Gastroesophageal sphincter (tissue), 4 donors: ENCODE data around the gene AUTS2. TPM values are rescaled to one million over a fixed set of nuclear protein-coding genes. Genes with fewer than 3 reads are reported as not detected.

Experiments
- ATAC-seq: fragments of 150-250 bp; one replicate; pipeline ENCODE4 v1.9.1; 2016; ENCODE audit warnings: mild to moderate bottlenecking, moderate library complexity
- H3K27ac ChIP-seq, 4 donors: fragments of 200-600 bp; sonication (generic) in 3 of 4; 1 replicate in 3 of 4; 2 replicates in 1 of 4; pipeline ENCODE4 v1.5.1; 2016 to 2019
- H3K27me3 ChIP-seq: fragments of 200-600 bp; sonication (generic); one replicate; pipeline ENCODE4 v1.5.1; 2019
- H3K36me3 ChIP-seq, 2 donors: fragments of 200-600 bp; sonication (generic); one replicate each; pipeline ENCODE4 v1.5.1; 2019; ENCODE audit warnings: control low read depth in 1 of 2
- H3K4me1 ChIP-seq, 3 donors: fragments of 200-600 bp; sonication (generic); 1 replicate in 2 of 3; 2 replicates in 1 of 3; pipeline ENCODE4 v1.5.1; 2016 to 2019; ENCODE audit warnings: control low read depth in 2 of 3
- H3K4me3 ChIP-seq, 2 donors: fragments of 200-600 bp; sonication (generic); one replicate each; pipeline ENCODE4 v1.5.1; 2019; ENCODE audit warnings: mild to moderate bottlenecking in 1 of 2, moderate library complexity in 1 of 2
- H3K9me3 ChIP-seq, 3 donors: fragments of 200-600 bp; sonication (generic); one replicate each; pipeline ENCODE4 v1.5.1; 2017 to 2019; ENCODE audit warnings: control low read depth in 2 of 3
- EP300 ChIP-seq: sonication (generic); formaldehyde crosslinking; IDR thresholded peaks from one replicate; pipeline ENCODE4 v1.6.1; 2017; ENCODE audit warnings: antibody characterized with exemption, mild to moderate bottlenecking
- POLR2A ChIP-seq, 2 donors: fragments of 450-650 bp; IDR thresholded peaks; one replicate each; pipeline ENCODE4 v1.6.1; 2017; ENCODE audit warnings: antibody characterized with exemption in 2 of 2, mild to moderate bottlenecking in 2 of 2, moderate library complexity in 1 of 2
- POLR2AphosphoS5 ChIP-seq: sonication (generic); formaldehyde crosslinking; IDR thresholded peaks from one replicate; pipeline ENCODE4 v1.6.1; 2017; ENCODE audit warnings: antibody characterized with exemption
- WGBS, 2 donors: methylation state at CpG; one replicate each; pipeline ENCODE4 v1.1.5; 2018; ENCODE audit warnings: low coverage in 1 of 2; 5-methylcytosine and 5-hydroxymethylcytosine counted together
- total RNA-seq, 4 donors: library from RNA; depleted of rRNA; stranded (reverse); fragments of >200 nt; gene quantifications; one replicate each; pipeline ENCODE4 v1.1.0, GENCODE V29; 2016
- TF ChIP-seq, protein P1 (sequence below), 4 experiments: fragments of 200-600 bp in 2 of 4; fragments of 450-650 bp in 2 of 4; sonication (generic) in 1 of 4; IDR thresholded peaks; one replicate each; pipeline ENCODE4 v1.5.1; 2017 to 2019; ENCODE audit warnings: antibody characterized with exemption in 4 of 4, mild to moderate bottlenecking in 2 of 4, moderate library complexity in 2 of 4

The AUTS2 gene
- total RNA-seq, 4 donors from 2014 or later = 12.2 to 48.7 (median 44.1) TPM

DNA sequence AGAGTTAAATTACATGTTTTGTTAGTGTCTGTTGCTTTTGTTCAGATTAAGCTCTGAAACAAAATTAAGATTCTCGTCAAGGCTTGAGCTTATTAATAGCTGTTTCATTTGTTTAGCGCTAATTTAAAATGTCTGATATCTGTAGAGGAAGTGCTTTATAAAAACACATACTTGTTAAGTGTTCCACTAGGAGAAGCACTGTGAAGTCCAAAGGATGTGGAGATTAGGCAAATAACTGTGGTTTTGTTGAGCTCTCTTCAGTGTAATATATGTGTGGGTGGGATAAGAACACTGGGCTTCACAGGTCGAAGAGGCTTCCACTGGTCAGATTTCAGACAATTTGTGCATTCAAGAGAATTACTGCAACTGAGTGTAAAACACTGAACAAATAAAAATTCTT is 242.0 kb downstream of the AUTS2 start:
- H3K27me3 ChIP-seq = no peaks in the 10 kb centered on the region
- TF ChIP-seq POLR2AphosphoS5 = no peak
- no peak for TF ChIP-seq POLR2A (IDR thresholded peaks at IDR 0.05)
- TF ChIP-seq EP300 = no peak
- TF ChIP-seq, protein P1, sequence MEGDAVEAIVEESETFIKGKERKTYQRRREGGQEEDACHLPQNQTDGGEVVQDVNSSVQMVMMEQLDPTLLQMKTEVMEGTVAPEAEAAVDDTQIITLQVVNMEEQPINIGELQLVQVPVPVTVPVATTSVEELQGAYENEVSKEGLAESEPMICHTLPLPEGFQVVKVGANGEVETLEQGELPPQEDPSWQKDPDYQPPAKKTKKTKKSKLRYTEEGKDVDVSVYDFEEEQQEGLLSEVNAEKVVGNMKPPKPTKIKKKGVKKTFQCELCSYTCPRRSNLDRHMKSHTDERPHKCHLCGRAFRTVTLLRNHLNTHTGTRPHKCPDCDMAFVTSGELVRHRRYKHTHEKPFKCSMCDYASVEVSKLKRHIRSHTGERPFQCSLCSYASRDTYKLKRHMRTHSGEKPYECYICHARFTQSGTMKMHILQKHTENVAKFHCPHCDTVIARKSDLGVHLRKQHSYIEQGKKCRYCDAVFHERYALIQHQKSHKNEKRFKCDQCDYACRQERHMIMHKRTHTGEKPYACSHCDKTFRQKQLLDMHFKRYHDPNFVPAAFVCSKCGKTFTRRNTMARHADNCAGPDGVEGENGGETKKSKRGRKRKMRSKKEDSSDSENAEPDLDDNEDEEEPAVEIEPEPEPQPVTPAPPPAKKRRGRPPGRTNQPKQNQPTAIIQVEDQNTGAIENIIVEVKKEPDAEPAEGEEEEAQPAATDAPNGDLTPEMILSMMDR (IDR thresholded peaks at IDR 0.05) = no peak
- no peaks in the 10 kb centered on the region for H3K4me1 ChIP-seq
- ATAC-seq = no peak
- WGBS, 2 donors = 74 to 76% methylated on average over 3 of the region's 3 CpGs
- no peak overlapping the region for H3K4me3 ChIP-seq
- H3K36me3 ChIP-seq = no peaks in the 10 kb centered on the region
- no peak overlapping the region for H3K27ac ChIP-seq
- no peaks in the 10 kb centered on the region for H3K9me3 ChIP-seq

DNA sequence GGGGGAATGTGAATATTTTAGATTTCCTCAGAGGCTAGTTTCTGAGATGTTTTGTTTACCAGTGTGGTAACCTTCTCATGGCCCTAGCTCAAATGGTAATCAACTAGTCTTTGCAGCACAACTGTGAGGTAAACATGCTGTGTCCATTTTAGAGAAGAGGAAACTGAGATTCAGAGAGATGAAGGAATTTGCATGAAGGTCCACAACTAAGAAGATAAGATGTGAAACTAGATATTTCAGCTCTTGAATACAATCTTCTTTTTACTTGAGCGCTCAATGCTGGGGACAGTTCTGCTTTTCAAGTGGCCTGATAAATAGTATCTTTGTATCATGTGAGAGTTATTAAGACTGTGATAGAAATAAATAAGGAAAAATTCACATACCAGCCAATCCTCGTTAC is 245.4 kb downstream of the AUTS2 start:
- Histone ChIP-seq H3K9me3 (no peaks in the 10 kb centered on the region), H3K4me3 (no peak overlapping the region), H3K36me3 (no peaks in the 10 kb centered on the region), H3K4me1 (peaks cover 0 to 9% (median 0%) of the 10 kb centered on the region in 3 donors), H3K27me3 (no peaks in the 10 kb centered on the region), H3K27ac (no peak overlapping the region)
- WGBS, 2 donors = 63 to 81% methylated on average over 2 of the region's 2 CpGs
- ATAC-seq = no peak
- TF ChIP-seq, protein P1 (IDR thresholded peaks at IDR 0.05) = no peak
- no peak for TF ChIP-seq POLR2AphosphoS5
- TF ChIP-seq POLR2A (IDR thresholded peaks at IDR 0.05) = no peak
- no peak for TF ChIP-seq EP300

DNA sequence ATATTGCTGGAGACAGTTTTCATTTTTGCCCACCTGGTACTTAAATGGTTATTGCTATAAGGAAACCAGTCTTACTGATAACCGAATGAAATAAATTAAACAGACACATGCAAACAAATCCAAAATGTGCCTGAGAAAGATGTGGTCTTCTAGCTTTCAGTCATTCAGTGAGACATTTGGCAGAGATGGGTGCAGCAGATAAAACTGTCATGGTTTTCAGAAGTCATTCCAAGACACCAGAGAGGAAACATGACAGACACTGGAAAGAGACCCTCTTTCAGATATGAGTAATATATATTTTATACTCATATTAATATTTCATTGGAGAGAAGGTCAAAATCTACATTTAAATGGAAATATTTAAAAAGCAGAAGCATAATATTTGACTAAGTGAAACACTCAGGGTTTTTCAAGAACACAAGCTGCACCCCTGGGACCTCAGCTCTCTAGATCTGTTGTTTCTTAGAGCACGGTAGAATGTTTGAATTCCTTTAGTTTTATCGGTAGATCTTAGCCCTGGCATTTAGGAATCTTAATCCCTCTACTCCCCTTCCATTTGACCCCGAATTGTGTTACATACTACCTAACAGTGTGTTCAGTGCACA is 246.1 kb downstream of the AUTS2 start:
- Histone ChIP-seq H3K9me3 (no peaks in the 10 kb centered on the region), H3K4me3 (no peak overlapping the region), H3K4me1 (peaks cover 0 to 9% (median 0%) of the 10 kb centered on the region in 3 donors), H3K36me3 (no peaks in the 10 kb centered on the region), H3K27ac (no peak overlapping the region), H3K27me3 (no peaks in the 10 kb centered on the region)
- no peak for ATAC-seq
- 54 to 64% methylated on average over 4 of the region's 4 CpGs for WGBS, 2 donors
- TF ChIP-seq POLR2AphosphoS5 = no peak
- no peak for TF ChIP-seq POLR2A (IDR thresholded peaks at IDR 0.05)
- TF ChIP-seq, protein P1 (IDR thresholded peaks at IDR 0.05) = no peak
- TF ChIP-seq EP300 = no peak

DNA sequence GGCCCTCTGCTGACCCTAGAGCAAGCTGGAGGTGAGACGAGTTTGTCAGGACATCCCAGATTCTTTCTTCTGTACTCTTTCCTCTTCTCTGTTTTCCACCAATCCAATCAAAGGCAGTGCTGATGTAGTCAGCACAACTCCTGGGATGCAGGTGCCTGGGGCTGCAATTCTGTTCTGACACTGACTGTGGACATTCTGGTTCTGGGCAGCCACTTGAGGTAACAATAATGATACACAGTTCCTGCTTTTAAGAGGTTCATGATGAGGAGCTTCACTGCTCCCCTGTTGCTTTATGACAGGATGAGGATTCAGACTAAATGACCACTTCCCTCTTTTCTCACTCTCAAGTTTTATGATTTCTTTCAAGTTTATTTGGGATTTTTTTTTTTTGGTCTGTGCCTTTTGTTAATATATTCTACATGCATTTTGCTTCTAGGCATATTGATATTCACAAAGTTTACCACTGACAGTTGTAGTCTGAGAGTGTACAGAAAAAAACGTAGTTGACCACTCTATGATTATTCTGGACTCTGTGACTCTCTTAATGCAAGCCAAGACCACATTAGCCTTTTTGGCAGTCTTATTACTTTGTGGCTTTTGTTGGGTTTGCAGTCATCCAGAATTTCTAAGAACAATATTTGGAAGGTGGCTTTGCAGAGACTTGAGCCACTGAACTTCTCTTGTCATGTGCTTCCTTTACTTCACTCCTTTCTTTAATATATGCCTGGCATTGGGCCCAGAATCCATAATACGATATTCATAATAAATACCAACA is 247.6 kb downstream of the AUTS2 start:
- no peaks in the 10 kb centered on the region for H3K9me3 ChIP-seq
- H3K27ac ChIP-seq = no peak overlapping the region
- H3K4me3 ChIP-seq = no peak overlapping the region
- no peak for ATAC-seq
- peaks cover 0 to 9% (median 0%) of the 10 kb centered on the region in 3 donors for H3K4me1 ChIP-seq
- no peaks in the 10 kb centered on the region for H3K27me3 ChIP-seq
- TF ChIP-seq EP300 (no peak), POLR2A (IDR thresholded peaks at IDR 0.05) (no peak), POLR2AphosphoS5 (no peak)
- TF ChIP-seq, protein P1 (IDR thresholded peaks at IDR 0.05) = no peak
- WGBS, 2 donors = 17 to 44% methylated on average over 1 to 3 of the region's 3 CpGs
- no peaks in the 10 kb centered on the region for H3K36me3 ChIP-seq
